Hematopoietic multipotent progenitor cell (in vitro differentiated cells): Measurements from ENCODE around the gene VAMP5. TPM values are rescaled to one million over a fixed set of nuclear protein-coding genes. Genes with fewer than 3 reads are reported as not detected.
"Not testable (repeated sequence)": the region's sequence is repeated elsewhere in the genome, so short reads cannot be mapped to it uniquely, and the experiment has no call there.

ENCODE experiments used
- DNase-seq, 3 donors: peaks; one replicate each; pipeline ENCODE4 v3.0.0-alpha.2; 2011 to 2015; ENCODE audit warnings: low read depth in 2 of 3, low spot score in 2 of 3
- total RNA-seq: library from RNA; depleted of rRNA; stranded (reverse); fragments of >200 nt; gene quantifications from one replicate; pipeline ENCODE4 v1.2.3, GENCODE V29; 2012

The VAMP5 gene
- total RNA-seq, 1 donor = 38.0 TPM

DNA sequence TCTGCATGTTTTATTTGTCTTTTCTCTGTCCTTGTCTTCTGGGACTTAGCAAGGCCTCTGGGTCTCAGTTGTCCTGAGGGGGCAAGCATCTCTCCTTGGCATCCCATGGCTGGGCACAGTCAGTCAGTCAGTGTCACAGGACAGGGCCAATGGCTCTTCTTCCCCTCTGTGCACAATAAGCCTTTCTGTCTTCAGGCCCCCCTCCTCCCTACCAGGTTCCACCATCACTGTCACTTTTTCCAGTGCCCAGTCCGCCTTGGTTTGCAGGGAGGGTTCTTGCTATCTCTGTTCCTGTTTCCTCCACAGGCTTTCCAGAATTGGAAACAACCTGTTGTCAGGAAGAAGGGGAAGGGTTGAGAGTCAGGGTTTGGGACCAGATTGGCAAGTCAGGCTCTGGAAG lies 1.7 kb upstream of the VAMP5 start:
- no peak for DNase-seq

DNA sequence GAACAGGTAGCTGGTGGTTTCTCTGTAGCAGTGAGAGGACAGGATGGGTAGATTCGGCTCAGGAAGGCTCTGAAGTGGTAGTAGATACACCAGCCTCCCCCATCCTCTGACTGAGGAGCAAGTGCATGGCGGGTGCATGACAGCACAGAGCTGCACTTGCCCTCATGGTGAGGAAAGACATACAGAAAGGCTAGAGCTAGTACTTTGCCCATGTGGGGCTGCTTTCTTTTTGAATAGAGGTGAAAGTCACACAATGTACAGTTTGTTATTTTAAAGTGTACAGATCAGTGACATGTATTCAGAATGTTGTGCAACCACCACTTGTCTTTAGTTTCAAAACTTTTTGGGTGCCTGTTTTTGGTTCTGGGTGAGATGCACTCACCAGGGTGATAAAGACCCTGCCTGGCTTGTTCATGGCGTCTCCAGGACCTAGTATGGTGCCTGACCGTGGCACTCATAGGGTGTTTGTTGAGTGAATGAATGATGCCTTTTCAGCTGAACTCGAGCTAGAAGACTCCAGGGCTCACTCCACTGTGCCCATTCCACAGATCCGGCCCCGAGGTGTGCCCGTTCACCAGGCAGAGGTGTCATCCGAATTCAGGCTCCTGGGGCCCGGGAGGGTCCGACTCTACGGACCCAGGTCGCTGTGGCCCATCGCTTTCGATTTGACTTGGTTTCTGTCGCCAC lies 421 bp upstream of the VAMP5 start:
- no peak for DNase-seq

DNA sequence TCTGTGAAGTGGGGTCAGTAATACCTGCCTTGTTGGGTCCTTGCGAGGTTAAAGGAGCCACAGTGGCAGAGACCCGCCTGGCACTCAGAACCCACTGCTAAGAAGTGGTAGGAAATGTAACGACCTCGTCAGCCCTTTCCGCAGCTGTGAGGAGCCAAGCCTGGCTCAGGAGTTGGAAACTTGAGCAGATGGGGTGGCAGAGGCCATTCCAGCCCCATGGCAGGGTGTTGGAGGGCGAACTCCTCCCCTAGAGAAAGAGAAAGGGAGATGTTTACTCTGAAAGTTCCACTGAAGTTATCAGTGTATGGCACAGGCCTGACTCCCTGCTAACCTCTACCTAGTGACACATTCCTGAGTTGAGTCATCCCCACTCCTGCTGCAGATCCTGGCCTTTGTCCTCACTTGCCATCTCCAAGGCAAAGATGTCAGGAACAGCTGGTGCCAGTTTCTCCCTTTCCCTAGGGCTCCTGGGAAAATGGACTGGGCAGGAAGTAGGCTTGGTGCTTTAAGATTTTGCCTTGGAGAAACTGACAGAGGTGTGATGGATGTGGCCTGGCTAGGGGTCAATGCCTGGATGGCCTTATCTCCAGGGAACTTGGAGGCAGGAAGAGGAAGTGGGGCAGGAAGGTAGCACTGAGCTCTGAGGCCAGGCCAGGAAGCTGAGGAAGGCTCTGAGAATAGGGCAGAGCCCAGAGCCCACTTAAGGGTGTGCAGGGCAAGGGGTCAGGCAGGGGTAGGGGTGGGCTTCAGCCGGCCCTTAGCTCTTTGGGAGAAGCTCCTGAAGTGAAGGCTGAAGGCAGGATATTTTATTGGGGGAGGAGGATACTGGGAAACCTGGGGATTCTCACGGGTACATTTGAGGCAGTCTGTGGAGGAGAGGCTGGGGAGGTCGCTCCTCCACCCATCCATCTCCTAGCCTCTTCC lies 888 bp downstream of the VAMP5 start:
- no peak for DNase-seq

DNA sequence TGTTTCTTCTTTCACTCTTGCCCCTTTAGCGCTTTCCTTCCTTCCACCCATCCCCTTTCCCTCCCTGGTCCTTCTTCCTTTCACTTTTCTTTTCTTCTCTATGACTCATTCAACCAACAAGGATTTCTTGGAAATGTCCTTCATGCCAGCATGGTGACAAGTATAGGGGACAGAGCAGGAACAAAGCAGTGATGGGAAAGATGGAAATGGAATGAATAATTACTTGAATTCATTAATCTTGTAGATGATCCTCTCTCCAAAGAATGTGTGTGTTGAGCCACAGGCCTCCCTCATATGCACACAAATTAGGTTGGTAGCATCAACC lies 1.5 kb downstream of the VAMP5 start:
- DNase-seq = no peak

DNA sequence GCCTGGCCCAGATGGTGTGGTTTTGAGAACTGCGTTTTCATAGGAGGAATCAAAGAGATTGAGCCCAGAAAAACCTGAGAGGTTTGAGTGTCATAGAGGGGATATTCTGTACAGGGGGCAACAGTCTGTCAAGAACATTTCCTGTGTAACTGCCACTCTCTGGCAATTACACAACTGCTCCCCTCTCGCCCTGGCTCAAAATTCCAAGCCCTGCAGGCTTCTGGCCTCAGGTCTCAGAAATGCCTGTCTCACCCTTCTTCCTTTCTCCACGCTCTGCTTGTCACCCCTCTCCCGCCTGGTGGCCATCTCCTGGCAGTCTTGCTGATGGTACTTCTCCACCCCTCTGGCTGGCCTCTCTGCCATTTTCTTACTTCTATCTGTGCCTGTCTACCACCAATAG lies 4.0 kb downstream of the VAMP5 start:
- DNase-seq = peak in 1 of 3 donors; percentile 62

DNA sequence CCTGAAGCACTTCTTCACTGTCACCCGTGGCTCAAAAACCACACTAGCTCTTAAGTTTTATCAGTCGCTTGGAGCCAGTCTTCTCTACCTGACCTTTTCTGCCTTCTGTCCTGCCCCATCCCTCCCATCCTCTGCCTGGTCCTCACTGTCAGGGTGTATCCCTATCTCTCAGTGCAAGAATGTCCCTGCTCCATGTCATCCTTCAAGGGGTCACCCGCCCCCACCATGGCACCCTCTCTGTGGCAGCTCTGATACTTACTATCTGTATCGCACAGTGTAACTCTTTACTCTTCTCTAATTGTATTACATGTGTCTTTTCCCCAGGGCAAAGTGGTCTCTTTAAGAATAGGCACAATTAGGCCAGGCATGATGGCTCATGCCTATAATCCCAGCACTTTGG lies 4.4 kb downstream of the VAMP5 start:
- DNase-seq = no peak

DNA sequence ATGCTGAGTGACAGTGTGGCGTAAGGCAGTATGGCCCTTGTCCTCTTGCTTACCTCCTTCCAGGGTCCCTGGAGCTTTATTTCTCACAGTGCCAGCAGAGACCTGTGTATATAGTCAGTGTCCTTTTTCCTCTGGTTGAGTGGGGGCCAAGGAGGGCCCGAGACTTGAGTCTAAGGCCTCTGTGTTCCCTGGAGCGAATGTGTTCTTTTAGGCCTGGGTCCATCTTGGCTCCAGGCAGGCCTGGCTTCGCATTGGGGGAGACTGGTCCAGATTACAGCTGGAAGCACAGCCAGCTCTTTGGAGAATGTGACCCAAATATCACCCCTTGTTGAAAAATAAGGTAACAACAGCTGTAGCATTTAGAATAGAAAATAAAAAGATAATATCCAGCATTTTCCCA lies 5.0 kb downstream of the VAMP5 start:
- DNase-seq = no peak

GRCh38 chr2:85589982-85590791 lies 6.0 kb downstream of the VAMP5 start:
- DNase-seq = no peak

GRCh38 chr2:85590950-85591349 lies 6.7 kb downstream of the VAMP5 start:
- no peak for DNase-seq

- DNase-seq = no peak
Observed at GRCh38 chr2:85591563-85591962, 7.3 kb downstream of the VAMP5 start.

DNA sequence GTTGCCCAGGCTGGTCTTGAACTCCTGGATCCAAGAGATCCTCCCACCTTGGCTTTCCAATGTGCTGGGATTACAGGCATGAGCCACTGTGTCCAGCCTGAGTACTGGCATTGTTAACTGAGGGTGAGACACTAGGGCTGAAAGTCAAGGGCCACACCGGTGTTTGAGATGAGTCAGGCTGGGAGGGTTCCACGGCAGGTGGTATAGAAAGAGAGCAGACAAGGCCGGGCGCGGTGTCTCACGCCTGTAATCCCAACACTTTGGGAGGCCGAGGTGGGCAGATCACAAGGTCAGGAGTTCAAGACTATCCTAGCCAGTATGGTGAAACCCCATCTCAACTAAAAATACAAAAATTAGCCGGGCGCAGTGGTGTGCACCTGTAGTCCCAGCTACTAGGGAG lies 8.1 kb downstream of the VAMP5 start:
- not testable (repeated sequence) for DNase-seq

DNA sequence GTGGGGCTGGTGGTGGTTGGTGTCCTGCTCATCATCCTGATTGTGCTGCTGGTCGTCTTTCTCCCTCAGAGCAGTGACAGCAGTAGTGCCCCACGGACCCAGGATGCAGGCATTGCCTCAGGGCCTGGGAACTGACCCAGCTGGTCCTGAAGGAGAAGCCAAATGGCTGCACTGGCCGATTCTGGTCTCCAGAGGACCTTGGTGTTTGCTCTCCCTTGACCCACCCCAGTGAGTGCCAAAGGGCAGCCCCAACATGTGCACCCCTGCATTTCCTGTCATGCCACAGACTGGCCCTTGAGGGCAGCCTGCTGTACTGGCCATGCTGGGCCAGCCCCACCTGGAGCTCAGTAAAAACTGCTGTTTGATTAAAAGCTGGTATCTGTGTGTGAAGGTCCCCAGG lies 8.8 kb downstream of the VAMP5 start:
- no peak for DNase-seq

GRCh38 chr2:85594715-85595300 lies 10.6 kb downstream of the VAMP5 start:
- DNase-seq = no peak

- DNase-seq = peak; percentile 70 to 97 (median 94)
Observed at GRCh38 chr2:85595301-85596025, 11.2 kb downstream of the VAMP5 start, which contains the start of gene RNF181. Gene RNF181, plus strand, starts transcription at chr2:85595745. Its CDS starts 19 bp downstream, at chr2:85595764.

- no peak for DNase-seq
Observed at GRCh38 chr2:85596026-85596333, 11.7 kb downstream of the VAMP5 start.

- DNase-seq = no peak
Observed at GRCh38 chr2:85596486-85597143, 12.4 kb downstream of the VAMP5 start.

DNA sequence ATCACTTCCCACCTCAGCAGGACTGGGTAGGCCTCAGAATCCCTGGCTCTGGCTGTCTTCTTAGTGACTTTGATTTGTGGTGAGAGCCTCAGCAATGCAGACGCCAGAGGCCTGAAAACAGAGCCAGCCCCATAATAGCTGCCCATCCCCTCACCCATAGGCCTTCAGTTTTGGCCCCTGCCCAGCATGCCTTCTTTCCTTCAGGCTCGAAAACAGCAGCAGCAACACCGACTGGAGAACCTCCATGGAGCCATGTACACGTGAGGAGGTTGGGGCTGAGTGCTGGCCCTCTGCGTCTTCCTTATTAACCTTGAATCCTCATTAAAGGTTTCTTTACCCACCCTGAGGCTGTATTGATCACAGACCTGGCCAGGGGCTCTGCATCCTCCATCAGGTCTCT lies 13.0 kb downstream of the VAMP5 start:
- DNase-seq = no peak

DNA sequence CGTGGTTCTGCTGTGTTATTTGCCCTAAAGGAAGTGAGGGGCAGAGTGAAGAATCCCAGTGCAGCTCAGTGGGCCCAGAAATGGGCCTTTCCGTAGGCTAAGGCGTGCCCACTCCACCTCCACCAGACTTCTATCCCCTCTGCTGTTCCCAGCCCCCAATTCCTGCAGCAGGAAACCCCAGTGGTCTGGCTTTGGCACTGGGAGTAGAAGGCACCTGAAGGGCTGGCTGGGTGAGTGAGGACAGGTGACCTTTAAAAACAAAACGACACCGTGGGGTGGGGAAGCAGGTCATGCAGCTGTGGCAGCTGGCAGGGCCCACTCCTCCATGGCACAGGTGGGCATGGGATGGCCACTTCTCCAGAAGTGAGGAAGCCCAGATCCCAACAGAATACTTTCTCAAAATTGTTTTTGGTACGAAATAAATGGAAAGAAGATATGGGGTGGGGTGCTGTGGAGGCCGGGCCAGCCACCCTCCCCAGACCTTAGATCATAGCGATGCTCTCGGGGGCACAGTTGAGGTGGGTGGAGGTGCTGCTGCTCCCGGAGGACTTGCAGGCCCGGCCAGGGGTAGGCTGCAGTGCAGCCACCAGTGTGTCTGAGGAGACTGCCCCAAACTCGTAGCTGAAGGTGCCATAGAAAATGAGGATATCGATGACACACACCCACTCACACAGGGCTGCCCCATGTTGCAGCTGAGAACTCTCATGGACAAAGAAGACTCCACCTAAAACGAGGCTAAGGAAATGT lies 14.5 kb downstream of the VAMP5 start:
- DNase-seq = no peak
